Measurements from ENCODE around the gene GAP43. TPM values are rescaled to one million over a fixed set of nuclear protein-coding genes. Genes with fewer than 3 reads are reported as not detected.

The GAP43 gene
- total and polyA plus RNA-seq, 3 experiments from 2014 or later: not detected

GRCh38 chr3:115624029-115624741, 875 bp downstream of the GAP43 start:
- no peak overlapping the region for H3K27ac Mint-ChIP-seq
- H3K27ac ChIP-seq (ENCODE audit: low read depth, low read length): no peak overlapping the region
- H3K4me1 Mint-ChIP-seq: peaks cover 11 to 12% (median 12%) of the 10 kb centered on the region in 3 donors
- peaks cover 20% of the 10 kb centered on the region for H3K27me3 ChIP-seq (ENCODE audit: insufficient read depth, low read length, poor library complexity, severe bottlenecking)
- no peak overlapping the region for H3K4me3 ChIP-seq (ENCODE audit: low read length)
- no peaks in the 10 kb centered on the region for H3K9me3 ChIP-seq (ENCODE audit: low read length)
- H3K36me3 ChIP-seq (ENCODE audit: insufficient read depth, low read length): no peaks in the 10 kb centered on the region
- peak overlapping the region in 4 of 7 donors; percentile 8 to 62 (median 32) for H3K4me3 Mint-ChIP-seq
- no peaks in the 10 kb centered on the region for H3K9me3 Mint-ChIP-seq
- H3K4me1 ChIP-seq (ENCODE audit: insufficient read depth, low read length): peaks cover 8% of the 10 kb centered on the region
- peaks cover 23 to 34% of the 10 kb centered on the region in 2 donors for H3K27me3 Mint-ChIP-seq
- ChIA-PET POLR2A (no interaction called here), CTCF (no interaction called here)
- H3K36me3 Mint-ChIP-seq: no peaks in the 10 kb centered on the region
- no peak for DNase-seq

- Histone ChIP-seq H3K27me3 (ENCODE audit: insufficient read depth, low read length, poor library complexity, severe bottlenecking) (peaks cover 20% of the 10 kb centered on the region), H3K27ac (ENCODE audit: low read depth, low read length) (no peak overlapping the region), H3K4me1 (ENCODE audit: insufficient read depth, low read length) (peaks cover 8% of the 10 kb centered on the region), H3K4me3 (ENCODE audit: low read length) (no peak overlapping the region), H3K9me3 (ENCODE audit: low read length) (no peaks in the 10 kb centered on the region), H3K36me3 (ENCODE audit: insufficient read depth, low read length) (no peaks in the 10 kb centered on the region)
- Mint-ChIP-seq H3K4me1 (peaks cover 11 to 12% (median 12%) of the 10 kb centered on the region in 3 donors), H3K27me3 (peaks cover 23 to 34% of the 10 kb centered on the region in 2 donors), H3K9me3 (no peaks in the 10 kb centered on the region), H3K27ac (no peak overlapping the region), H3K36me3 (no peaks in the 10 kb centered on the region), H3K4me3 (no peak overlapping the region)
- POLR2A ChIA-PET: no interaction called here
- CTCF ChIA-PET: no interaction called here
- DNase-seq: no peak
Observed at GRCh38 chr3:115624901-115625300, 1.6 kb downstream of the GAP43 start.

- Histone ChIP-seq H3K27me3 (ENCODE audit: insufficient read depth, low read length, poor library complexity, severe bottlenecking) (peaks cover 20% of the 10 kb centered on the region), H3K36me3 (ENCODE audit: insufficient read depth, low read length) (no peaks in the 10 kb centered on the region), H3K4me1 (ENCODE audit: insufficient read depth, low read length) (peaks cover 8% of the 10 kb centered on the region), H3K27ac (ENCODE audit: low read depth, low read length) (no peak overlapping the region), H3K9me3 (ENCODE audit: low read length) (no peaks in the 10 kb centered on the region), H3K4me3 (ENCODE audit: low read length) (no peak overlapping the region)
- POLR2A ChIA-PET: no interaction called here
- H3K4me1 Mint-ChIP-seq: peaks cover 11 to 12% (median 12%) of the 10 kb centered on the region in 3 donors
- DNase-seq: no peak
- H3K36me3 Mint-ChIP-seq: no peaks in the 10 kb centered on the region
- H3K27ac Mint-ChIP-seq: no peak overlapping the region
- H3K27me3 Mint-ChIP-seq: peaks cover 23 to 34% of the 10 kb centered on the region in 2 donors
- no peak overlapping the region for H3K4me3 Mint-ChIP-seq
- CTCF ChIA-PET: no interaction called here
- no peaks in the 10 kb centered on the region for H3K9me3 Mint-ChIP-seq
Observed at GRCh38 chr3:115626006-115626409, 2.7 kb downstream of the GAP43 start.

- ChIA-PET CTCF (no interaction called here), POLR2A (no interaction called here)
- Histone ChIP-seq H3K9me3 (ENCODE audit: low read length) (no peaks in the 10 kb centered on the region), H3K27ac (ENCODE audit: low read depth, low read length) (no peak overlapping the region), H3K36me3 (ENCODE audit: insufficient read depth, low read length) (no peaks in the 10 kb centered on the region), H3K27me3 (ENCODE audit: insufficient read depth, low read length, poor library complexity, severe bottlenecking) (peaks cover 20% of the 10 kb centered on the region), H3K4me1 (ENCODE audit: insufficient read depth, low read length) (peaks cover 8% of the 10 kb centered on the region), H3K4me3 (ENCODE audit: low read length) (no peak overlapping the region)
- no peaks in the 10 kb centered on the region for H3K9me3 Mint-ChIP-seq
- H3K27ac Mint-ChIP-seq: peak overlapping the region in 1 of 8 donors; percentile 90
- peaks cover 23 to 34% of the 10 kb centered on the region in 2 donors for H3K27me3 Mint-ChIP-seq
- no peak overlapping the region for H3K4me3 Mint-ChIP-seq
- no peaks in the 10 kb centered on the region for H3K36me3 Mint-ChIP-seq
- no peak for DNase-seq
- H3K4me1 Mint-ChIP-seq: peaks cover 11 to 12% (median 12%) of the 10 kb centered on the region in 3 donors
Observed at GRCh38 chr3:115626721-115627120, 3.4 kb downstream of the GAP43 start.

- no peaks in the 10 kb centered on the region for H3K36me3 Mint-ChIP-seq
- H3K27me3 Mint-ChIP-seq: peaks cover 25 to 37% of the 10 kb centered on the region in 2 donors
- no peak overlapping the region for H3K27ac Mint-ChIP-seq
- no peaks in the 10 kb centered on the region for H3K9me3 Mint-ChIP-seq
- POLR2A ChIA-PET: no interaction called here
- DNase-seq: no peak
- CTCF ChIA-PET: no interaction called here
- no peaks in the 10 kb centered on the region for H3K9me3 ChIP-seq (ENCODE audit: low read length)
- peaks cover 8% of the 10 kb centered on the region for H3K4me1 ChIP-seq (ENCODE audit: insufficient read depth, low read length)
- H3K4me3 ChIP-seq (ENCODE audit: low read length): no peak overlapping the region
- H3K4me3 Mint-ChIP-seq: no peak overlapping the region
- no peak overlapping the region for H3K27ac ChIP-seq (ENCODE audit: low read depth, low read length)
- H3K4me1 Mint-ChIP-seq: peaks cover 11 to 12% (median 12%) of the 10 kb centered on the region in 3 donors
- no peaks in the 10 kb centered on the region for H3K36me3 ChIP-seq (ENCODE audit: insufficient read depth, low read length)
- peaks cover 20% of the 10 kb centered on the region for H3K27me3 ChIP-seq (ENCODE audit: insufficient read depth, low read length, poor library complexity, severe bottlenecking)
Observed at GRCh38 chr3:115627180-115628074, 4.1 kb downstream of the GAP43 start.

- Histone ChIP-seq H3K27ac (ENCODE audit: low read depth, low read length) (no peak overlapping the region), H3K36me3 (ENCODE audit: insufficient read depth, low read length) (no peaks in the 10 kb centered on the region), H3K4me1 (ENCODE audit: insufficient read depth, low read length) (peaks cover 8% of the 10 kb centered on the region), H3K27me3 (ENCODE audit: insufficient read depth, low read length, poor library complexity, severe bottlenecking) (peaks cover 19% of the 10 kb centered on the region), H3K4me3 (ENCODE audit: low read length) (no peak overlapping the region), H3K9me3 (ENCODE audit: low read length) (no peaks in the 10 kb centered on the region)
- Mint-ChIP-seq H3K27me3 (peaks cover 24 to 38% of the 10 kb centered on the region in 2 donors), H3K4me1 (peaks cover 10% of the 10 kb centered on the region in 3 donors), H3K9me3 (no peaks in the 10 kb centered on the region), H3K4me3 (no peak overlapping the region), H3K27ac (no peak overlapping the region), H3K36me3 (no peaks in the 10 kb centered on the region)
- ChIA-PET POLR2A (no interaction called here), CTCF (no interaction called here)
- no peak for DNase-seq
Observed at GRCh38 chr3:115628075-115628412, 4.7 kb downstream of the GAP43 start.

GRCh38 chr3:115630850-115631249, 7.5 kb downstream of the GAP43 start:
- H3K9me3 ChIP-seq (ENCODE audit: low read length): no peaks in the 10 kb centered on the region
- Mint-ChIP-seq H3K4me1 (no peaks in the 10 kb centered on the region), H3K9me3 (no peaks in the 10 kb centered on the region), H3K4me3 (no peak overlapping the region), H3K36me3 (no peaks in the 10 kb centered on the region), H3K27ac (no peak overlapping the region), H3K27me3 (peaks cover 4 to 25% of the 10 kb centered on the region in 2 donors)
- peaks cover 4% of the 10 kb centered on the region for H3K27me3 ChIP-seq (ENCODE audit: insufficient read depth, low read length, poor library complexity, severe bottlenecking)
- POLR2A ChIA-PET: no interaction called here
- no peak for DNase-seq
- H3K36me3 ChIP-seq (ENCODE audit: insufficient read depth, low read length): no peaks in the 10 kb centered on the region
- H3K4me1 ChIP-seq (ENCODE audit: insufficient read depth, low read length): no peaks in the 10 kb centered on the region
- CTCF ChIA-PET: no interaction called here
- H3K27ac ChIP-seq (ENCODE audit: low read depth, low read length): no peak overlapping the region
- H3K4me3 ChIP-seq (ENCODE audit: low read length): no peak overlapping the region

- ChIA-PET POLR2A (no interaction called here), CTCF (no interaction called here)
- Histone ChIP-seq H3K4me1 (ENCODE audit: insufficient read depth, low read length) (no peaks in the 10 kb centered on the region), H3K9me3 (ENCODE audit: low read length) (no peaks in the 10 kb centered on the region), H3K27ac (ENCODE audit: low read depth, low read length) (no peak overlapping the region), H3K36me3 (ENCODE audit: insufficient read depth, low read length) (no peaks in the 10 kb centered on the region), H3K4me3 (ENCODE audit: low read length) (no peak overlapping the region), H3K27me3 (ENCODE audit: insufficient read depth, low read length, poor library complexity, severe bottlenecking) (no peaks in the 10 kb centered on the region)
- no peaks in the 10 kb centered on the region for H3K36me3 Mint-ChIP-seq
- no peak overlapping the region for H3K27ac Mint-ChIP-seq
- H3K4me1 Mint-ChIP-seq: no peaks in the 10 kb centered on the region
- H3K9me3 Mint-ChIP-seq: no peaks in the 10 kb centered on the region
- H3K4me3 Mint-ChIP-seq: no peak overlapping the region
- DNase-seq: no peak
- peaks cover 4 to 16% of the 10 kb centered on the region in 2 donors for H3K27me3 Mint-ChIP-seq
Observed at GRCh38 chr3:115632026-115632425, 8.7 kb downstream of the GAP43 start.
